Stimulated activated CD4-positive, alpha-beta T cell treated with anti-CD3 and anti-CD28 coated beads, Interleukin-15, amount 100 ng/mL, for 1 hour (primary cell): ENCODE results near the gene ZNF618.
"Not testable (repeated sequence)": the region's sequence is repeated elsewhere in the genome, so short reads cannot be mapped to it uniquely, and the experiment has no call there.

Experiments
- DNase-seq, 2 donors: peaks; one replicate each; pipeline ENCODE4 v3.0.0-alpha.2; 2020; ENCODE audit warnings: low read depth in 1 of 2, low spot score in 1 of 2

ZNF618 gene

GRCh38 chr9:114035221-114035844, 159.2 kb downstream of the ZNF618 start:
- DNase-seq = no peak

DNA sequence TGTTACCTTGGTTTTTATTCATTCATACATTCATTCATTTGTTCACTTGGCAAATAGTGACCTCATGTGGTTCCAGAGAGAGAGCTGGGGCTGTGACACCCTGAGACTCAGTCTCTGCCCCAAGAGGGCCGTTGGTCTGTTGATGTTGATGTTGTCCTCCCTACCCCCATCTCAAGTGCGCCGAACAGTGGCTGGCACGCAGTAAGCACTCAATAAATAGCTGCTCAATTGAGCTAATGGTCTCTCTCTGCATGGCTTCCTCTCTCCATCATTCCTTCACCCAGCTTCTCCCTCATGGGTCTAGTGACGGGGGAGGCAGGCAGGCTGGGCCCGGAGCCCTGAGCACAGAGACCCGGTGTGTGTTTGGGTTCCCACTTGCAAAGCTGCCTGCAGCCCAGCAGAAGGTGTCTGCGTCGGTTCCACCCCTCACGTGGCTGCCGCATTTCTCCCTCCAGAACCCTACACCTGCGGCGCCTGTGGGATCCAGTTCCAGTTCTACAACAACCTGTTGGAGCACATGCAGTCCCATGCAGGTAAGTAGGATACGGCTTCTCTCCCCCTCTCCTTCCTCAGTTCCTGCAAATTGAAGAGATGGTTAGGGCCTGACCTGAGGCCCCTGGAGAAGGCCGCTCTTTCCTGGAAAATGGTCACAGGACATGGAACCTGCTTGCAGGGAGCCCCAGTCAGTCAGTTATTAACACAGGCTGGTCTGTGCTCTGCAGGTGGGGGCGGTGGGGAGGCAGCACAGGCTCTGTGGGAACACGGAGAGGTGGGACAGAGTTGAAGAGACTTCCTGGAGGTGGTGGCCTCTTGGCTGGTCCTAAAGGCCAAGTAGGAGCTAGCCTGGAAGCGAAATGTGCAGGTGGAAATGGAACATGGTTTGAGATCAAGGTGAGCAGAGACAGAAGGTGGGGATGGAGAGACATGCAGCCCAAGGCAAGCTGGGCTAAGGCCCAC, 160.0 kb downstream of the ZNF618 start:
- no peak for DNase-seq

GRCh38 chr9:114037249-114037648, 161.1 kb downstream of the ZNF618 start:
- DNase-seq = no peak

GRCh38 chr9:114037961-114038723, 162.0 kb downstream of the ZNF618 start:
- DNase-seq = no peak

GRCh38 chr9:114038724-114039313, 162.7 kb downstream of the ZNF618 start:
- DNase-seq = no peak

GRCh38 chr9:114039484-114039883, 163.4 kb downstream of the ZNF618 start:
- no peak for DNase-seq

DNA sequence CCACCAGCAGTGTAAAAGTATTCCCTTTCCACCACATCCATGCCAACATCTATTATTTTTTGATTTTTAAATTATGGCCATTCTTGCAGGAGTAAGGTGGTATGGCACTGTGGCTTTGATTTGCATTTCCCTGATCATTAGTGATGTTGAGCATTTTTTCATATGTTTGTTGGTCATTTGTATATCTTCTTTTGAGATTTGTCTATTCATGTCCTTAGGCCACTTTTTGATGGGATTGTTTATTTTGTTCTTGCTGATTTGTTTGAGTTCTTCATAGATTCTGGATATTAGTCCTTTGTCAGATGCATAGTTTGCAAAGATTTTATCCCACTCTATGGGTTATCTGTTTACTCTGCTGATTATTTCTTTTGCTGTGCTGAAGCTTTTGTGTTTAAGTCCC, 167.6 kb downstream of the ZNF618 start:
- not testable (repeated sequence) for DNase-seq

DNA sequence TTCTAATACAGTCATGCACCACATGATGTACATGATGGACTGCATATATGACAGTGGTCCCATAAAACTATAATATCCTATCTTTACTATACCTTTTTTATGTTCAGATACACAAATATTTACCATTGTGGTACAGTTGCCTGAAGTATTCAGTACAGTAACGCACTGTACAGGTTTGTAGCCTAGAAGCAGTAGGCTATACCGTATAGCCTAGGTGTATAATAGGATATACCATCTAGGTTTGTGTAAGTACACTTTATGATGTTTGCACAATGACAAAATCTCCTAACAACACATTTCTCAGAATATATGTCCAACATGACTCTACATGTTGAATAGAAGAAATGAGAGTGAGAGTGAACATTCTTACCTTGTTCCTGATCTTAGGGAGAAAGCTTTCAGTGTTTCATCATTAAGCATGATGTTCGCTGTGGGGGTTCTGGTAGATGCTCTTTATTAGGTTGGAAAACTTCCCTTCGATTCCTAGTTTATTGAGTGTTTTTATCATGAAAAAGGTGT, 170.2 kb downstream of the ZNF618 start:
- no peak for DNase-seq

- no peak for DNase-seq
These were observed 170.8 kb downstream of the ZNF618 start for GRCh38 chr9:114046875-114047274.

GRCh38 chr9:114047717-114048116, 171.6 kb downstream of the ZNF618 start:
- no peak for DNase-seq

- DNase-seq = no peak
These were observed 172.7 kb downstream of the ZNF618 start for GRCh38 chr9:114048533-114049415.

- DNase-seq = no peak
These were observed 173.5 kb downstream of the ZNF618 start for GRCh38 chr9:114049441-114050225.

DNA sequence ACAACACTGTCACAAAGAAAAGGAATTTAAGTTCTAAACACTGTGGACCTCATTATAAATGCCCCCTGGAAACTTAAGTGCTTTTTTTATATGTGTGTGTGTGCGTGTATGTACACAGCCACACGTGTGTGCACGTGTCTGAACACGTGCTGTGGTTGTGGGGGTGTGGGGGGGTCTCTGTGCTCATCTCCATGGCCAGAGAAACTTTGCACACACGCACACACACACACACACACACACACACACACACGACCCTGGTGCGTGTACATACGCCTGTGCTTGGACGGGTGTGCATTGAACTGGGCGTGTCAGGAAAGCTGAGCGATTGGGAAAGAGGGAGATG, 174.1 kb downstream of the ZNF618 start:
- DNase-seq = no peak

DNA sequence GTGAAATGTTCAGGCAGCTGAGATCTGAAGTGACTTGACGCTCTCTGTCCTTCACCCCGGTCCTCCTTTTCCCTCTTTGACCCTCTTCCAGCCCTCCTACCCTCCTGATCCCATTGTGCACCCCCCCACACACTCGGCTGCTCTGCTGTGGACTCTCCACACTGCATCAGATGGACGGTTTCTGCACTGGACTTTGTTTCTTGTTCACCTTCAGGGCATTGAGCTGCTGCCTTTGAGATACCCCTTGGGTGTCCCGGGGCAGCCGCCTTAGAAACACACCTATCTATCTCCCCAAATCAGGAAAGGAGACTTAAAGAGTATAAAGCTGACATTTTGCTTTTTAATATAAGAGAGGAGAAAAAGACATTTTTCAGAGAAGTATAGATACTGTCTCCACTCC, 174.5 kb downstream of the ZNF618 start:
- no peak for DNase-seq

GRCh38 chr9:114051281-114051680, 175.2 kb downstream of the ZNF618 start:
- no peak for DNase-seq

DNA sequence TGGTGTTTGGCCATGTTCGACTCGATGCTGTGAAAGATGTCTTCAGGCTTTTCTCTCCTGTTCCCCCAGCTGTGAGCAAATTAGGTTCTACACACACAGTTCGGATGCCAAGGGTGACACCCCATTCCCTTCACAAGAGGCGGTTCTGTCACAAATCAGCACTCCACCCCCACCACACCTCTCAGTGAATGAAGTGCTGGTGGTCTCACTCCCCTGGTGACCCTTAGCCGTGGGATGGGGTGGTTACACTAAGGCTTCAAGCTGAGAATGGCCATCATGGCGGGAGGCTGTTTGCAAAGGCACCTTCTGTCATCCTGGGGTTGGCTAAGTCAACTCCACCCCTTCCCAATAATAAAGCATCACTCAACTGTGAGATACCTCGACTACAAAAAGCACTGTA, 175.6 kb downstream of the ZNF618 start:
- no peak for DNase-seq

GRCh38 chr9:114053246-114054005, 177.3 kb downstream of the ZNF618 start:
- DNase-seq = no peak

DNA sequence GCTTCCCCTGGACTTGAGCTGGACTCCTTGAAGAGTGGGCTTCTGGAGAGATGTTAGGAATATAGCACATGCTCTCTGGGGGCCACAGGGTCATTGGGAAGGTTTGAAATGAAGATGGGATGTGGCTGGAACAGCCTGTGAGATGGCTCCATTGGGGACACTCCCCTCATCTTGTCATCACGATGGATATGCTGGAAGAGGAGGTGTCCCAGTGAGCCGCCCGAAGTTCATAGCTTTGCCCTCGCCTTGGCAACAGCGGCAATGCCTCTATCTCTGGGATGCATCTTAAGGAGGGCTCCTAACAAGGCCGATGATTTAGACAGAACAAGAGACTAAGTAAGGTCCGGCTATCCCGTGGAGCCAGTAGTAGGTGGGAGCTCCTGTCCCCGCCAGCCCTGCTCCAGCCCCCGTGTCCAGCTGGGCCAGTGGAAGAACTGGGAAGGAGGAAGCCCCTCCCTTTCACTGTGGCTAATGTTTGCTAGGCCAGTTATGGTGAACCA, 178.1 kb downstream of the ZNF618 start:
- no peak for DNase-seq

GRCh38 chr9:114055061-114055460, 179.0 kb downstream of the ZNF618 start:
- no peak for DNase-seq
